HepG2 (cell line): ENCODE results near the gene CENPB. TPM values are rescaled to one million over a fixed set of nuclear protein-coding genes. Genes with fewer than 3 reads are reported as not detected.

ENCODE experiments used
- CHD2 ChIP-seq: IDR thresholded peaks from 2 replicates; pipeline ENCODE4 v1.6.1; 2011; ENCODE audit warnings: low read depth, low read length, improper control_type of control experiment
- HINFP ChIP-seq: sonication (generic); formaldehyde crosslinking; IDR thresholded peaks from 2 replicates; pipeline ENCODE4 v1.4.0; 2020; ENCODE audit warnings: low read depth, mild to moderate bottlenecking, missing genetic modification reagents
- HIVEP1 ChIP-seq: sonication (generic); formaldehyde crosslinking; IDR thresholded peaks from 2 replicates; pipeline ENCODE4 v1.4.0; 2020; ENCODE audit warnings: mild to moderate bottlenecking, missing genetic modification reagents
- HMG20B ChIP-seq: conservative IDR thresholded peaks from 2 replicates; pipeline ENCODE4 v1.6.1; 2016; ENCODE audit warnings: missing genetic modification reagents, missing compliant biosample characterization
- IRF2 ChIP-seq: IDR thresholded peaks from 2 replicates; pipeline ENCODE4 v1.6.1; 2018; ENCODE audit warnings: missing genetic modification reagents, missing compliant biosample characterization
- KLF16 ChIP-seq, 2 experiments: sonication (generic) in 1 of 2; formaldehyde crosslinking in 1 of 2; IDR thresholded peaks; 2 replicates each; pipeline versions ENCODE4 v1.6.1 to v1.8.0; 2016 to 2023; ENCODE audit warnings: missing genetic modification reagents in 2 of 2, missing compliant biosample characterization in 1 of 2
- MZF1 ChIP-seq: sonication (generic); formaldehyde crosslinking; IDR thresholded peaks from 2 replicates; pipeline ENCODE4 v1.8.1; 2023; ENCODE audit warnings: mild to moderate bottlenecking, missing genetic modification reagents, borderline replicate concordance
- NFAT5 ChIP-seq: sonication (generic); formaldehyde crosslinking; IDR thresholded peaks from 2 replicates; pipeline ENCODE4 v1.4.0; 2020; ENCODE audit warnings: missing genetic modification reagents
- PLRG1 ChIP-seq: fragments of 450-650 bp; conservative IDR thresholded peaks from 2 replicates; pipeline ENCODE4 v1.6.1; 2016
- REPIN1 ChIP-seq: sonication (generic); formaldehyde crosslinking; IDR thresholded peaks from 2 replicates; pipeline ENCODE4 v1.8.0; 2022; ENCODE audit warnings: missing genetic modification reagents, low read depth, mild to moderate bottlenecking, borderline replicate concordance
- ZBTB33 ChIP-seq: sonication (generic); formaldehyde crosslinking; IDR thresholded peaks from 2 replicates; pipeline ENCODE4 v1.4.0; 2020; ENCODE audit warnings: missing genetic modification reagents
- ZNF225 ChIP-seq: sonication (generic); formaldehyde crosslinking; IDR thresholded peaks from 2 replicates; pipeline ENCODE4 v1.4.0; 2020; ENCODE audit warnings: mild to moderate bottlenecking, missing genetic modification reagents
- ZNF414 ChIP-seq: sonication (generic); formaldehyde crosslinking; IDR thresholded peaks from 2 replicates; pipeline ENCODE4 v1.5.0; 2020; ENCODE audit warnings: missing genetic modification reagents
- ZNF576 ChIP-seq: sonication (generic); formaldehyde crosslinking; IDR thresholded peaks from 2 replicates; pipeline ENCODE4 v1.4.0; 2020; ENCODE audit warnings: mild to moderate bottlenecking, missing genetic modification reagents
- ZNF710 ChIP-seq: sonication (generic); formaldehyde crosslinking; IDR thresholded peaks from 2 replicates; pipeline ENCODE4 v1.5.0; 2020; ENCODE audit warnings: mild to moderate bottlenecking, missing genetic modification reagents, borderline replicate concordance
- polyA plus RNA-seq, 8 experiments: library from polyadenylated mRNA; depleted of rRNA in 3 of 8; stranded (reverse) in 7 of 8; unstranded in 1 of 8; fragments of >200 nt; fragmentation: Illumina TruSeq in 4 of 8; extraction: Trizol in 4 of 8; gene quantifications; 2 replicates each; pipeline versions ENCODE4 v1.2.1 to v1.2.3, GENCODE V29; 2011 to 2016; ENCODE audit warnings: low read depth in 4 of 8, missing spikeins in 1 of 8, mixed read lengths in 1 of 8; ENCODE audit not compliant: insufficient read depth in 1 of 8
- total RNA-seq, 5 experiments: library from RNA; depleted of rRNA; stranded (reverse); fragments of >200 nt; fragmentation: Illumina TruSeq; extraction: Trizol; gene quantifications; 2 replicates each; pipeline ENCODE4 v1.2.3, GENCODE V29; 2016; ENCODE audit warnings: low read depth in 1 of 5

The CENPB gene
- total and polyA plus RNA-seq, 2 of the 13 experiments (the other 11 are each of a cell fraction or from before 2014, with no cell fraction given): 10.4 to 54.5 TPM

GRCh38 chr20:3818155-3819151 lies 31.9 kb upstream of the CENPB start (continued):
- TF ChIP-seq ZBTB33 (CRISPR knock-in tag) (peak; percentile 76; the same call in 1 of the 2 replicates), ZNF576 (CRISPR knock-in tag) (no peak), NFAT5 (CRISPR knock-in tag) (0 out of 2 replicates have a peak, but pooled peaks have one; percentile 41), IRF2 (CRISPR knock-in tag) (peak; percentile 94), KLF16 (CRISPR knock-in tag; IDR thresholded peaks at IDR 0.05) (peak in 1 of 2 experiments; percentile 92; a peak in 1 of 4 replicates), ZNF225 (CRISPR knock-in tag) (peak; percentile 85), REPIN1 (CRISPR knock-in tag) (peak; percentile 97), HMG20B (CRISPR knock-in tag) (no peak), PLRG1 (no peak), ZNF414 (peak; percentile 94), CHD2 (no peak), MZF1 (CRISPR knock-in tag) (0 out of 2 replicates have a peak, but pooled peaks have one; percentile 62), HINFP (CRISPR knock-in tag) (peak; percentile 74; the same call in 1 of the 2 replicates), ZNF710 (no peak), HIVEP1 (CRISPR knock-in tag) (0 out of 2 replicates have a peak, but pooled peaks have one; percentile 30)
